ENCODE measurements around the gene NDUFA7.

Gene NDUFA7

DNA sequence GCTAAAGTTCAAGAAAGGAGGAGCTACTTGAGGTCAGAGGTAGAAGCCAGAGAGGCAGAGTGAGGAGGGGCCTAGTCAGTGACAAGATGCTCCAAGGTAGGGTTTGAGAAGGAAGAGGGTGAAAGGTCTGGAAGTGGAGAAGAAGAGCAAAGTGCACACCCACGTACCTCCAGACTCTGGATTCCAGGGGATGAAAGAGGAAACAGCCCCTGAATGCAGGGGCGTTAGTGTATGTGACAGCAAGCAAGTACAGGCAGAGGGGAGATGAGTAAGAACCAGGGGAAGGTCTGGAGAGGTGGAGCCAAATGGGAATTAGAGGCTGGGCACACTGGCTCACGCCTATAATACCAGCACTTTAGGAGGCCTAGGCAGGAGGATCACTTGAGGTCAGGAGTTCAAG is 8.8 kb upstream of the NDUFA7 start:
- Histone ChIP-seq H3K27me3 (ENCODE audit: insufficient read depth, poor library complexity, severe bottlenecking) (peaks cover 18% of the 10 kb centered on the region), H3K36me3 (ENCODE audit: low read depth) (no peaks in the 10 kb centered on the region), H3K27ac (ENCODE audit: poor library complexity, severe bottlenecking) (no peak overlapping the region), H3K9me3 (ENCODE audit: severe bottlenecking) (no peaks in the 10 kb centered on the region), H3K4me3 (ENCODE audit: severe bottlenecking) (no peak overlapping the region), H3K4me1 (ENCODE audit: insufficient read depth, poor library complexity, severe bottlenecking) (no peaks in the 10 kb centered on the region)
- TF ChIP-seq, protein P1, sequence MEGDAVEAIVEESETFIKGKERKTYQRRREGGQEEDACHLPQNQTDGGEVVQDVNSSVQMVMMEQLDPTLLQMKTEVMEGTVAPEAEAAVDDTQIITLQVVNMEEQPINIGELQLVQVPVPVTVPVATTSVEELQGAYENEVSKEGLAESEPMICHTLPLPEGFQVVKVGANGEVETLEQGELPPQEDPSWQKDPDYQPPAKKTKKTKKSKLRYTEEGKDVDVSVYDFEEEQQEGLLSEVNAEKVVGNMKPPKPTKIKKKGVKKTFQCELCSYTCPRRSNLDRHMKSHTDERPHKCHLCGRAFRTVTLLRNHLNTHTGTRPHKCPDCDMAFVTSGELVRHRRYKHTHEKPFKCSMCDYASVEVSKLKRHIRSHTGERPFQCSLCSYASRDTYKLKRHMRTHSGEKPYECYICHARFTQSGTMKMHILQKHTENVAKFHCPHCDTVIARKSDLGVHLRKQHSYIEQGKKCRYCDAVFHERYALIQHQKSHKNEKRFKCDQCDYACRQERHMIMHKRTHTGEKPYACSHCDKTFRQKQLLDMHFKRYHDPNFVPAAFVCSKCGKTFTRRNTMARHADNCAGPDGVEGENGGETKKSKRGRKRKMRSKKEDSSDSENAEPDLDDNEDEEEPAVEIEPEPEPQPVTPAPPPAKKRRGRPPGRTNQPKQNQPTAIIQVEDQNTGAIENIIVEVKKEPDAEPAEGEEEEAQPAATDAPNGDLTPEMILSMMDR (IDR thresholded peaks at IDR 0.05; ENCODE audit: poor library complexity, severe bottlenecking) = no peak
- ATAC-seq (ENCODE audit: low read depth) (peak; percentile 35; the same call in 2 of the 3 replicates), DNase-seq (ENCODE audit: low spot score) (no peak)

DNA sequence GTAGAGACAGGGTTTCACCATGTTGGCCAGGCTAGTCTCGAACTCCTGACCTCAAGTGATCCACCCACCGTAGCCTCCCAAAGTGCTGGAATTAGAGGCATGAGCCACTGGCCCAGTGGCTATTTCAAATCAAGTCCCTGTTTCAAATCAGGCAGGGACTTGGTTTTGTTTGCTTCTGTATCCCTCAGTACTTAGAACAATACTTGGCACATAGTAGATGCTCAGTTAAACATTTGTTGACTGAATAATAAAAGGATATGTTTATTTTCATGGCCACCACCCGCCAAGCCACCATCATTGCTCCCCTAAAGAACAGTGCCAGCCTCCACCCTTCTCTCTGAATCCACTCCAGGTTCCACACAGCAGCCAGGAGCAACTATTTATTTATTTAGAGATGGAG is 4.3 kb upstream of the NDUFA7 start:
- TF ChIP-seq, protein P1 (IDR thresholded peaks at IDR 0.05; ENCODE audit: poor library complexity, severe bottlenecking) = no peak
- Histone ChIP-seq H3K4me1 (ENCODE audit: insufficient read depth, poor library complexity, severe bottlenecking) (peaks cover 3% of the 10 kb centered on the region), H3K9me3 (ENCODE audit: severe bottlenecking) (no peaks in the 10 kb centered on the region), H3K27ac (ENCODE audit: poor library complexity, severe bottlenecking) (no peak overlapping the region), H3K36me3 (ENCODE audit: low read depth) (peaks cover 26% of the 10 kb centered on the region), H3K4me3 (ENCODE audit: severe bottlenecking) (no peak overlapping the region), H3K27me3 (ENCODE audit: insufficient read depth, poor library complexity, severe bottlenecking) (no peaks in the 10 kb centered on the region)
- DNase-seq (ENCODE audit: low spot score) = no peak
- ATAC-seq (ENCODE audit: low read depth) = no peak

DNA sequence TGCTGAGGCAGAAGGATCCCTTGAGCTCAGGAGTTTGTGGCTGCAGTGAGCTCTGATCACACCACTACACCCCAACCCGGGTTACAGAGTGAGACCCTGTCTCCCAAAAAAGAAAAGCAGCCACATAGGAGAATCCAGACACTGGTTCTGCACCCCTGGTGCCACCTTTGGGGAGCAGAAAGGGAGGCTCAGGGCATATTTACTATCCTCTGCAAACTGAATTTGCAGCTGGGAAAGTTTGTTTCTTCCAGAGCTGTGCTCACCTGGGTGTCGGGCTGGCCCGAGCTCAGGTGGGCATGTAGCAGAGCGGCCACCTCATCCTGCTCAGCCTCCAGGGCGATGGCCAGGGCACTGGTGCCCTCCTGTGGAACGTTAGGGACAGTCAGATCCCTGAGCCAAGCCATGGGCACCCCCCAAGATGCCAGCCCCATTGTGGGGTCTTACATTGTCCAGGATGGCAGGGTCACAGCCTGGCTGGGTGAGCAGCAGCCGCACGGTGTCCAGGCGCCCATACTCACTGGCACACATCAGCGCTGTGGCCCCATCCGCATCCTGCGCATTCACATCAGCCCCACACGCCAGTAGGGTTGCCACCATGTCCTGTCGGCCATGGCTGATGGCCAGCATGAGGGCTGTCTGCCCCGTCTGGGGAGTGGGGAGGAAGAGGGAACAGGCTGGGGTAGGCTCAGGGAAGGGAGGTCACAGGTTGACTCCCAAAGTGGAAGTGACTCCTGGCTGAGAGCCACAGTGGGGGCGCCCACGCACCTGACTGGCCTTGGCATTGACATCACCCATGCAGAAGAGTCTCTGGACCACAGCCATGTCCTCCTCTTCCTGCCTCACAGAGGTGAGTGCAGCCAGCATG is 3.2 kb upstream of the NDUFA7 start:
- ATAC-seq (ENCODE audit: low read depth) = peak; percentile 19; the same call in 1 of the 3 replicates
- no peak for DNase-seq (ENCODE audit: low spot score)

DNA sequence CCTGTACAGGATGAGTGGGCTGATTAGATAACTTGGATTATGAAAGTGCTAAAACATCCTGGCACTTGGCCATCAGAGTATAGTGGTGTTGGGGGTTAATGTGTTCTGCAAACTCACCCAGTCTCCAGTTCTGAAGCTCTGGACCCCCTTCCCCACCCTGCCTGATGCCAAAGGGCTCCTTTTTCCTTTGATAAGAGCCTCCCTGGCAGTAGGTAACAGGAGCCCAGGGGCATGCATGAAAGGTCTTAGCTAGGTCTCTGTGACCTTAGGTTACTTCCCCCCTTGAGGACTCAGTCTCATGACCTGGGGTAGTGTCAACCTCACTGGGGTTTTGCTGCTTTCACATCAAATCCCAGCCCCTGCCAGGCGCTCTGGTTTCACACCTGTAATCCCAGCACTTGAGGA is 2.6 kb upstream of the NDUFA7 start:
- DNase-seq (ENCODE audit: low spot score) (no peak), ATAC-seq (ENCODE audit: low read depth) (no peak; the same call in 2 of the 3 replicates)
- Histone ChIP-seq H3K36me3 (ENCODE audit: low read depth) (peaks cover 26% of the 10 kb centered on the region), H3K9me3 (ENCODE audit: severe bottlenecking) (no peaks in the 10 kb centered on the region), H3K4me1 (ENCODE audit: insufficient read depth, poor library complexity, severe bottlenecking) (peaks cover 12% of the 10 kb centered on the region), H3K27me3 (ENCODE audit: insufficient read depth, poor library complexity, severe bottlenecking) (no peaks in the 10 kb centered on the region), H3K4me3 (ENCODE audit: severe bottlenecking) (no peak overlapping the region), H3K27ac (ENCODE audit: poor library complexity, severe bottlenecking) (peak overlapping the region; percentile 69)
- TF ChIP-seq, protein P1 (IDR thresholded peaks at IDR 0.05; ENCODE audit: poor library complexity, severe bottlenecking) = no peak

More for the DNA sequence above, 3.2 kb upstream of the NDUFA7 start:
- Histone ChIP-seq H3K36me3 (ENCODE audit: low read depth) (peaks cover 26% of the 10 kb centered on the region), H3K4me1 (ENCODE audit: insufficient read depth, poor library complexity, severe bottlenecking) (peaks cover 12% of the 10 kb centered on the region), H3K4me3 (ENCODE audit: severe bottlenecking) (no peak overlapping the region), H3K27ac (ENCODE audit: poor library complexity, severe bottlenecking) (no peak overlapping the region), H3K27me3 (ENCODE audit: insufficient read depth, poor library complexity, severe bottlenecking) (no peaks in the 10 kb centered on the region), H3K9me3 (ENCODE audit: severe bottlenecking) (no peaks in the 10 kb centered on the region)
- TF ChIP-seq, protein P1 (IDR thresholded peaks at IDR 0.05; ENCODE audit: poor library complexity, severe bottlenecking) = peak; percentile 10

DNA sequence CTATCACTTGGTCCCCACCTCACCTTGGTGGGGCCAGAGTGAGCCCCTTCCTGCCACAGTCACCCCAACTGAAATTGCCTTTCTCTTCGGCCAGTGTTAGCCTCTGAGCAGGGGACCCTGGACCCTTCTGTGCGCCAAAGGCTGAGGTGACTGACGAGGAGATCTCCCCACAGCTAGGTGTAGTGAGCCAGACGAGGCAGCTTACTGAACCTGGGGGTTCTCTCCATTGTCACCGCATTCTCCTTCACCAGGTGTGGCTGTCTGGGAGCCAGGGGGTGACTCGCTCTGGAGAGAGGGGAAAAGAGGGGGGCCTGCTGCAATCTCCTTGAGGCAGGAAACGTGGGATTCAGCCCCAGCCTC is 1.4 kb upstream of the NDUFA7 start:
- ATAC-seq (ENCODE audit: low read depth) (no peak), DNase-seq (ENCODE audit: low spot score) (no peak)
- Histone ChIP-seq H3K27ac (ENCODE audit: poor library complexity, severe bottlenecking) (peak overlapping the region; percentile 69), H3K4me3 (ENCODE audit: severe bottlenecking) (peak overlapping the region; percentile 67), H3K27me3 (ENCODE audit: insufficient read depth, poor library complexity, severe bottlenecking) (no peaks in the 10 kb centered on the region), H3K4me1 (ENCODE audit: insufficient read depth, poor library complexity, severe bottlenecking) (peaks cover 12% of the 10 kb centered on the region), H3K9me3 (ENCODE audit: severe bottlenecking) (no peaks in the 10 kb centered on the region), H3K36me3 (ENCODE audit: low read depth) (peaks cover 33% of the 10 kb centered on the region)
- TF ChIP-seq, protein P1 (IDR thresholded peaks at IDR 0.05; ENCODE audit: poor library complexity, severe bottlenecking) = no peak

Data from RWPE2 (cell line).